Measurements from ENCODE around the gene SERGEF. TPM values are rescaled to one million over a fixed set of nuclear protein-coding genes. Genes with fewer than 3 reads are reported as not detected.

Gene SERGEF
- polyA plus RNA-seq, 3 donors, result 14.3 to 33.7 (median 33.3) TPM

DNA sequence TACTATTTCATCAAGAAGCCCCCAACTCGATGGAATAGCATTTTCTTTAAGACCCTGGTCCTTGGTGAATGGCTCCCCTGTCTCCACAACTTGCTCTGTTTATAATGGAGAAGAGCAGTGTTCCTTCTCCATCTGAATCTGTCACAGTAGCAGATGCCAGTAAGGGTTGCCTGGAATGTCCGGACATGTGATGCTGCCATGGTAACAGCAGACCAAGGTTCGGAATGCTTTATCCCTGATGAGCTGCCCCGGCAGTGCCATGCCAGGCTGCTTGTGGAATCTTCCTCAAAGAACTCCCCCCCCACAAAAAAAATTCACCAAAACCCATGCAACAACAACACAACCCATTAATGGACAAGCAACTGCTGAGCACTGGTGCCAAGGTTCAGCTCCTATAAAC is 205.8 kb downstream of the SERGEF start:
- no peak overlapping the region for H3K4me3 ChIP-seq (replicated peaks in 1 of 3; ENCODE audit: low read depth in 2 of 3, low read length in 3 of 3)
- no peaks in the 10 kb centered on the region for H3K36me3 ChIP-seq (replicated peaks in 1 of 2; ENCODE audit: control insufficient read depth in 1 of 2, insufficient read depth in 2 of 2, low read length in 2 of 2)
- Mint-ChIP-seq H3K27me3 (ENCODE audit: low read depth in 3 of 3) (peaks cover 0 to 2% (median 0%) of the 10 kb centered on the region in 3 donors), H3K4me1 (no peaks in the 10 kb centered on the region), H3K4me3 (no peak overlapping the region), H3K27ac (peak overlapping the region in 1 of 7 donors; percentile 16), H3K36me3 (no peaks in the 10 kb centered on the region), H3K9me3 (peaks cover 0 to 5% (median 1%) of the 10 kb centered on the region in 7 donors)
- 100% methylated on average over 1 of the region's 4 CpGs for WGBS (ENCODE audit: insufficient coverage)
- H3K9ac ChIP-seq (ENCODE audit: insufficient read depth, low read length, poor library complexity, severe bottlenecking), result no peak overlapping the region
- DNase-seq, result no peak
- no peaks in the 10 kb centered on the region for H3K79me2 ChIP-seq (ENCODE audit: insufficient read depth, low read length)
- no peaks in the 10 kb centered on the region for H3K9me3 ChIP-seq (replicated peaks in 1 of 2; ENCODE audit: control insufficient read depth in 1 of 2, insufficient read depth in 1 of 2, low read length in 2 of 2)
- TF ChIP-seq, protein P1, sequence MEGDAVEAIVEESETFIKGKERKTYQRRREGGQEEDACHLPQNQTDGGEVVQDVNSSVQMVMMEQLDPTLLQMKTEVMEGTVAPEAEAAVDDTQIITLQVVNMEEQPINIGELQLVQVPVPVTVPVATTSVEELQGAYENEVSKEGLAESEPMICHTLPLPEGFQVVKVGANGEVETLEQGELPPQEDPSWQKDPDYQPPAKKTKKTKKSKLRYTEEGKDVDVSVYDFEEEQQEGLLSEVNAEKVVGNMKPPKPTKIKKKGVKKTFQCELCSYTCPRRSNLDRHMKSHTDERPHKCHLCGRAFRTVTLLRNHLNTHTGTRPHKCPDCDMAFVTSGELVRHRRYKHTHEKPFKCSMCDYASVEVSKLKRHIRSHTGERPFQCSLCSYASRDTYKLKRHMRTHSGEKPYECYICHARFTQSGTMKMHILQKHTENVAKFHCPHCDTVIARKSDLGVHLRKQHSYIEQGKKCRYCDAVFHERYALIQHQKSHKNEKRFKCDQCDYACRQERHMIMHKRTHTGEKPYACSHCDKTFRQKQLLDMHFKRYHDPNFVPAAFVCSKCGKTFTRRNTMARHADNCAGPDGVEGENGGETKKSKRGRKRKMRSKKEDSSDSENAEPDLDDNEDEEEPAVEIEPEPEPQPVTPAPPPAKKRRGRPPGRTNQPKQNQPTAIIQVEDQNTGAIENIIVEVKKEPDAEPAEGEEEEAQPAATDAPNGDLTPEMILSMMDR (IDR thresholded peaks at IDR 0.05), result no peak
- H4K20me1 ChIP-seq (ENCODE audit: insufficient read depth, low read length), result no peaks in the 10 kb centered on the region
- H3K27me3 ChIP-seq (ENCODE audit: control insufficient read depth in 2 of 2, insufficient read depth in 2 of 2, low read length in 2 of 2), result no peaks in the 10 kb centered on the region
- no peak overlapping the region for H3K4me2 ChIP-seq (replicated peaks; ENCODE audit: extremely low read depth, low read length, poor library complexity, severe bottlenecking)
- H2AFZ ChIP-seq (ENCODE audit: insufficient read depth, low read depth, low read length, poor library complexity, severe bottlenecking), result no peak overlapping the region
- no peak overlapping the region for H3K27ac ChIP-seq (ENCODE audit: low read depth in 1 of 2, low read length in 2 of 2)
- intact Hi-C loops (cut with micrococcal nuclease), result no loop called here
- no peaks in the 10 kb centered on the region for H3K4me1 ChIP-seq (ENCODE audit: control insufficient read depth in 1 of 2, insufficient read depth in 2 of 2, low read length in 2 of 2)

- Mint-ChIP-seq H3K4me1 (no peaks in the 10 kb centered on the region), H3K4me3 (no peak overlapping the region), H3K36me3 (no peaks in the 10 kb centered on the region), H3K27me3 (ENCODE audit: low read depth in 3 of 3) (no peaks in the 10 kb centered on the region), H3K27ac (no peak overlapping the region), H3K9me3 (peaks cover 0 to 5% (median 1%) of the 10 kb centered on the region in 7 donors)
- H3K4me1 ChIP-seq (ENCODE audit: control insufficient read depth in 1 of 2, insufficient read depth in 2 of 2, low read length in 2 of 2), result no peaks in the 10 kb centered on the region
- H3K9me3 ChIP-seq (replicated peaks in 1 of 2; ENCODE audit: control insufficient read depth in 1 of 2, insufficient read depth in 1 of 2, low read length in 2 of 2), result no peaks in the 10 kb centered on the region
- H3K4me3 ChIP-seq (replicated peaks in 1 of 3; ENCODE audit: low read depth in 2 of 3, low read length in 3 of 3), result no peak overlapping the region
- DNase-seq, result no peak
- no peaks in the 10 kb centered on the region for H3K36me3 ChIP-seq (replicated peaks in 1 of 2; ENCODE audit: control insufficient read depth in 1 of 2, insufficient read depth in 2 of 2, low read length in 2 of 2)
- WGBS (ENCODE audit: insufficient coverage), result no CpG with 5 or more reads among the region's 1 CpG
- H3K79me2 ChIP-seq (ENCODE audit: insufficient read depth, low read length), result no peaks in the 10 kb centered on the region
- no peaks in the 10 kb centered on the region for H3K27me3 ChIP-seq (ENCODE audit: control insufficient read depth in 2 of 2, insufficient read depth in 2 of 2, low read length in 2 of 2)
- intact Hi-C loops (cut with micrococcal nuclease), result no loop called here
- no peaks in the 10 kb centered on the region for H4K20me1 ChIP-seq (ENCODE audit: insufficient read depth, low read length)
- H3K9ac ChIP-seq (ENCODE audit: insufficient read depth, low read length, poor library complexity, severe bottlenecking), result no peak overlapping the region
- no peak overlapping the region for H2AFZ ChIP-seq (ENCODE audit: insufficient read depth, low read depth, low read length, poor library complexity, severe bottlenecking)
- no peak overlapping the region for H3K27ac ChIP-seq (ENCODE audit: low read depth in 1 of 2, low read length in 2 of 2)
- TF ChIP-seq, protein P1 (IDR thresholded peaks at IDR 0.05), result no peak
- H3K4me2 ChIP-seq (replicated peaks; ENCODE audit: extremely low read depth, low read length, poor library complexity, severe bottlenecking), result no peak overlapping the region
Observed at GRCh38 chr11:17805873-17806272, 207.0 kb downstream of the SERGEF start.

Data from CD14-positive monocyte (primary cell).